SK-N-SH (cell line): Measurements from ENCODE around the gene CAMK2N1.
A peak's percentile ranks its signal among the peaks of the same experiment; 100 is the strongest.

Experiments
- CHD2 ChIP-seq: fragments of 150-350 bp; IDR thresholded peaks from 2 replicates; pipeline ENCODE4 v1.6.1; 2018; ENCODE audit warnings: low read length; ENCODE audit not compliant: partially characterized antibody
- EZH2phosphoT487 ChIP-seq: fragments of 200-600 bp; sonication (generic); IDR thresholded peaks from 2 replicates; pipeline ENCODE4 v1.6.1; 2017; ENCODE audit warnings: low read depth, mixed run types, mild to moderate bottlenecking, antibody characterized with exemption, moderate library complexity, borderline replicate concordance
- GABPA ChIP-seq: IDR thresholded peaks from 2 replicates; pipeline ENCODE4 v1.4.0; 2012; ENCODE audit warnings: low read depth, mild to moderate bottlenecking
- GATA2 ChIP-seq: sonication (generic); formaldehyde crosslinking; IDR thresholded peaks from 2 replicates; pipeline ENCODE4 v1.5.0; 2020; ENCODE audit warnings: mild to moderate bottlenecking, missing genetic modification reagents
- NFIC ChIP-seq: IDR thresholded peaks from 2 replicates; pipeline ENCODE4 v1.4.0; 2012; ENCODE audit warnings: borderline replicate concordance
- POLR2AphosphoS5 ChIP-seq: IDR thresholded peaks from 2 replicates; pipeline ENCODE4 v1.6.1; 2012; ENCODE audit warnings: low read depth, low read length
- RAD21 ChIP-seq: IDR thresholded peaks from 2 replicates; pipeline ENCODE4 v1.6.1; 2012; ENCODE audit warnings: mild to moderate bottlenecking, low read length
- TAF1 ChIP-seq: IDR thresholded peaks from 2 replicates; pipeline ENCODE4 v1.6.1; 2012; ENCODE audit warnings: low read depth, mild to moderate bottlenecking, low read length, moderate library complexity, borderline replicate concordance
- TF ChIP-seq, protein P1 (sequence below): fragments of 200-600 bp; sonication (generic); IDR thresholded peaks from 2 replicates; pipeline ENCODE4 v1.6.1; 2017; ENCODE audit warnings: antibody characterized with exemption, mild to moderate bottlenecking, moderate library complexity
- TF ChIP-seq, protein P2 (sequence below): IDR thresholded peaks from 2 replicates; pipeline ENCODE4 v1.4.0; 2012; ENCODE audit warnings: low read depth, borderline replicate concordance
- TF ChIP-seq, protein P3 (sequence below): fragments of 150-350 bp; IDR thresholded peaks from 2 replicates; pipeline ENCODE4 v1.6.1; 2017; ENCODE audit warnings: antibody characterized with exemption, low read length, low read depth, borderline replicate concordance
- TF ChIP-seq, protein P4 (sequence below): IDR thresholded peaks from 2 replicates; pipeline ENCODE4 v1.4.0; 2012; ENCODE audit warnings: low read depth
- TF ChIP-seq, protein P5 (sequence below): IDR thresholded peaks from 2 replicates; pipeline ENCODE4 v1.6.1; 2012; ENCODE audit warnings: mild to moderate bottlenecking, low read depth, low read length, moderate library complexity

DNA sequence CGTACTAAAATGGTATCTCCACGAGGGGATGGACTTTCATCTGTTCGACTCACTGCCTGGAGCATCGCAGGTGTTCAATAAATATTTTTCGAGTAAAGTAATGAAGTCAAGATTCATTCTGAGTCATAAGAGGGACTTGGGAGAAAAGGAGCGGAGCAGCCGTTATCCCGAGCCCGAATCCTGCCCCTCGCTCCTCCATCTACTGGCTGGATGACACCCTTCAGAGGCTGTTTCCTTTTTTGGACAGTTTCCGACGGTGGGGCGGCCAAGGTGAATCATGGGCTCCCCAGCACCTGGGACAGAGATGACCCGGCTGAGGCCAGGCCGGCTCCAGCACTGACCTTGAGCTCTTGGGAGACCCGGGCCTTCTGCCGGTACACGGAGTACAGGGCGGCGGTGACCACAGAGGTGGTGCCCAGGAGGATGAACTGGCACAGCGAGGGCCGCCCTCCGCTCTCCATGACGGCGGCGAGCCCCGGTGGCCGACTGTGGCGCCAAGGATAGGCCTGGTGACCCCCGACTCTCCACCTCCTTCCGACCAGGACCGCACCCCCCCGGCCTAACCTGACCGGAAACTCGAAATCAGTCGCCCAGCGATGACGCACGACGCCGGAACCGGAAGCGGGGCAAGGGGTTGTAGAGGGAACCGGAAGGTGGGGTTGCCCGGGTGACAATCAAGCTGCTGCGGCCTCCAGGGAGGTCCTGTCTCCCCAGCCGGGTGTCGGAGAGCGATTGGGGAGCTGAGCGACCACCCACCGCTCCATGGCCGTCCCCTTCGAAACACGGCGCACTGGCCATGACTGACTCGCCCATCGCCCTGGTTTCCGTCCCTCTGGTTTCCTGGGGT lies 21.8 kb upstream of the CAMK2N1 start, which contains the start of gene MUL1:
- TF ChIP-seq, protein P1, sequence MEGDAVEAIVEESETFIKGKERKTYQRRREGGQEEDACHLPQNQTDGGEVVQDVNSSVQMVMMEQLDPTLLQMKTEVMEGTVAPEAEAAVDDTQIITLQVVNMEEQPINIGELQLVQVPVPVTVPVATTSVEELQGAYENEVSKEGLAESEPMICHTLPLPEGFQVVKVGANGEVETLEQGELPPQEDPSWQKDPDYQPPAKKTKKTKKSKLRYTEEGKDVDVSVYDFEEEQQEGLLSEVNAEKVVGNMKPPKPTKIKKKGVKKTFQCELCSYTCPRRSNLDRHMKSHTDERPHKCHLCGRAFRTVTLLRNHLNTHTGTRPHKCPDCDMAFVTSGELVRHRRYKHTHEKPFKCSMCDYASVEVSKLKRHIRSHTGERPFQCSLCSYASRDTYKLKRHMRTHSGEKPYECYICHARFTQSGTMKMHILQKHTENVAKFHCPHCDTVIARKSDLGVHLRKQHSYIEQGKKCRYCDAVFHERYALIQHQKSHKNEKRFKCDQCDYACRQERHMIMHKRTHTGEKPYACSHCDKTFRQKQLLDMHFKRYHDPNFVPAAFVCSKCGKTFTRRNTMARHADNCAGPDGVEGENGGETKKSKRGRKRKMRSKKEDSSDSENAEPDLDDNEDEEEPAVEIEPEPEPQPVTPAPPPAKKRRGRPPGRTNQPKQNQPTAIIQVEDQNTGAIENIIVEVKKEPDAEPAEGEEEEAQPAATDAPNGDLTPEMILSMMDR, result no peak
- TF ChIP-seq, protein P2, sequence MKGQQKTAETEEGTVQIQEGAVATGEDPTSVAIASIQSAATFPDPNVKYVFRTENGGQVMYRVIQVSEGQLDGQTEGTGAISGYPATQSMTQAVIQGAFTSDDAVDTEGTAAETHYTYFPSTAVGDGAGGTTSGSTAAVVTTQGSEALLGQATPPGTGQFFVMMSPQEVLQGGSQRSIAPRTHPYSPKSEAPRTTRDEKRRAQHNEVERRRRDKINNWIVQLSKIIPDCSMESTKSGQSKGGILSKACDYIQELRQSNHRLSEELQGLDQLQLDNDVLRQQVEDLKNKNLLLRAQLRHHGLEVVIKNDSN, result 0 out of 2 replicates have a peak, but pooled peaks have one; percentile 19
- TF ChIP-seq GABPA (peak; percentile 100), POLR2AphosphoS5 (peak; percentile 75; the same call in 1 of the 2 replicates), NFIC (no peak), CHD2 (peak; percentile 84), TAF1 (peak; percentile 69), EZH2phosphoT487 (no peak), GATA2 (CRISPR knock-in tag) (peak; percentile 12; the same call in 1 of the 2 replicates), RAD21 (no peak)
- TF ChIP-seq, protein P3, sequence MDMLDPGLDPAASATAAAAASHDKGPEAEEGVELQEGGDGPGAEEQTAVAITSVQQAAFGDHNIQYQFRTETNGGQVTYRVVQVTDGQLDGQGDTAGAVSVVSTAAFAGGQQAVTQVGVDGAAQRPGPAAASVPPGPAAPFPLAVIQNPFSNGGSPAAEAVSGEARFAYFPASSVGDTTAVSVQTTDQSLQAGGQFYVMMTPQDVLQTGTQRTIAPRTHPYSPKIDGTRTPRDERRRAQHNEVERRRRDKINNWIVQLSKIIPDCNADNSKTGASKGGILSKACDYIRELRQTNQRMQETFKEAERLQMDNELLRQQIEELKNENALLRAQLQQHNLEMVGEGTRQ, result no peak
- TF ChIP-seq, protein P4, sequence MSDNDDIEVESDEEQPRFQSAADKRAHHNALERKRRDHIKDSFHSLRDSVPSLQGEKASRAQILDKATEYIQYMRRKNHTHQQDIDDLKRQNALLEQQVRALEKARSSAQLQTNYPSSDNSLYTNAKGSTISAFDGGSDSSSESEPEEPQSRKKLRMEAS, result peak; percentile 81
- TF ChIP-seq, protein P5, sequence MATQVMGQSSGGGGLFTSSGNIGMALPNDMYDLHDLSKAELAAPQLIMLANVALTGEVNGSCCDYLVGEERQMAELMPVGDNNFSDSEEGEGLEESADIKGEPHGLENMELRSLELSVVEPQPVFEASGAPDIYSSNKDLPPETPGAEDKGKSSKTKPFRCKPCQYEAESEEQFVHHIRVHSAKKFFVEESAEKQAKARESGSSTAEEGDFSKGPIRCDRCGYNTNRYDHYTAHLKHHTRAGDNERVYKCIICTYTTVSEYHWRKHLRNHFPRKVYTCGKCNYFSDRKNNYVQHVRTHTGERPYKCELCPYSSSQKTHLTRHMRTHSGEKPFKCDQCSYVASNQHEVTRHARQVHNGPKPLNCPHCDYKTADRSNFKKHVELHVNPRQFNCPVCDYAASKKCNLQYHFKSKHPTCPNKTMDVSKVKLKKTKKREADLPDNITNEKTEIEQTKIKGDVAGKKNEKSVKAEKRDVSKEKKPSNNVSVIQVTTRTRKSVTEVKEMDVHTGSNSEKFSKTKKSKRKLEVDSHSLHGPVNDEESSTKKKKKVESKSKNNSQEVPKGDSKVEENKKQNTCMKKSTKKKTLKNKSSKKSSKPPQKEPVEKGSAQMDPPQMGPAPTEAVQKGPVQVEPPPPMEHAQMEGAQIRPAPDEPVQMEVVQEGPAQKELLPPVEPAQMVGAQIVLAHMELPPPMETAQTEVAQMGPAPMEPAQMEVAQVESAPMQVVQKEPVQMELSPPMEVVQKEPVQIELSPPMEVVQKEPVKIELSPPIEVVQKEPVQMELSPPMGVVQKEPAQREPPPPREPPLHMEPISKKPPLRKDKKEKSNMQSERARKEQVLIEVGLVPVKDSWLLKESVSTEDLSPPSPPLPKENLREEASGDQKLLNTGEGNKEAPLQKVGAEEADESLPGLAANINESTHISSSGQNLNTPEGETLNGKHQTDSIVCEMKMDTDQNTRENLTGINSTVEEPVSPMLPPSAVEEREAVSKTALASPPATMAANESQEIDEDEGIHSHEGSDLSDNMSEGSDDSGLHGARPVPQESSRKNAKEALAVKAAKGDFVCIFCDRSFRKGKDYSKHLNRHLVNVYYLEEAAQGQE, result no peak
